Measurements from ENCODE around the gene FLNB.

FLNB gene

DNA sequence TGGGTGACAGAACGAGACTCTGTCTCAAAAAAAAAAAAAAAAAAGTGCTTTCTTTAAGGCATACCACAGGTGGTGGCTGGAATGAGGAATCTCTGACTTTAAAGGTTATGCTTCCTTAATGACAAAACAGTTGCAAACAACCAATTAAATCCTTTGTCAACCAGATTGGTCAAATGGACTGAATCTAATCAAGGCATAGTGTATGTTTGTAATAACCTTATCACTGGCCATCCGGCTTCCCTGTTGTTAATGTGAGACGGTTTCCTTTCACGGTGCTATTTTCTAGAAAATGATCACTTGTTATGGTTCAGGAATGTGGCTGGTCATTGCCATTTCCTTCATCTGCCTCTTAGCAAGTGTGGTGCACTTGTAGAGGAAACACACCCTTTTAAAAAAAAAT lies 75.9 kb downstream of the FLNB start:
- TF ChIP-seq RAD21 (IDR thresholded peaks at IDR 0.05; ENCODE audit: low read depth) (no peak), MAX (IDR thresholded peaks at IDR 0.05) (no peak), FOXM1 (IDR thresholded peaks at IDR 0.05; ENCODE audit: borderline replicate concordance, low read depth) (no peak), REST (IDR thresholded peaks at IDR 0.05; ENCODE audit: low read depth) (no peak), EP300 (IDR thresholded peaks at IDR 0.05; ENCODE audit: borderline replicate concordance) (no peak)

GRCh38 chr3:58084788-58085543 lies 76.7 kb downstream of the FLNB start:
- no peak for TF ChIP-seq YY1 (IDR thresholded peaks at IDR 0.05; ENCODE audit: low read depth)
- no peak for TF ChIP-seq EP300 (IDR thresholded peaks at IDR 0.05; ENCODE audit: borderline replicate concordance)
- TF ChIP-seq RAD21 (IDR thresholded peaks at IDR 0.05; ENCODE audit: low read depth) = no peak
- TF ChIP-seq NFIC (IDR thresholded peaks at IDR 0.05) = no peak
- no peak for TF ChIP-seq TEAD4 (IDR thresholded peaks at IDR 0.05)
- TF ChIP-seq, protein P1, sequence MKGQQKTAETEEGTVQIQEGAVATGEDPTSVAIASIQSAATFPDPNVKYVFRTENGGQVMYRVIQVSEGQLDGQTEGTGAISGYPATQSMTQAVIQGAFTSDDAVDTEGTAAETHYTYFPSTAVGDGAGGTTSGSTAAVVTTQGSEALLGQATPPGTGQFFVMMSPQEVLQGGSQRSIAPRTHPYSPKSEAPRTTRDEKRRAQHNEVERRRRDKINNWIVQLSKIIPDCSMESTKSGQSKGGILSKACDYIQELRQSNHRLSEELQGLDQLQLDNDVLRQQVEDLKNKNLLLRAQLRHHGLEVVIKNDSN (IDR thresholded peaks at IDR 0.05) = no peak
- no peak for TF ChIP-seq ZBTB7A (IDR thresholded peaks at IDR 0.05; ENCODE audit: low read depth)
- TF ChIP-seq MAX (IDR thresholded peaks at IDR 0.05) = no peak
- TF ChIP-seq CREB1 (IDR thresholded peaks at IDR 0.05; ENCODE audit: low read depth) = no peak
- no peak for TF ChIP-seq REST (IDR thresholded peaks at IDR 0.05; ENCODE audit: low read depth)
- TF ChIP-seq TCF12 (IDR thresholded peaks at IDR 0.05; ENCODE audit: low read depth) = no peak

GRCh38 chr3:58085616-58086015 lies 77.4 kb downstream of the FLNB start:
- no peak for TF ChIP-seq TEAD4 (IDR thresholded peaks at IDR 0.05)
- TF ChIP-seq RAD21 (IDR thresholded peaks at IDR 0.05; ENCODE audit: low read depth) = no peak
- no peak for TF ChIP-seq TAF1 (IDR thresholded peaks at IDR 0.05; ENCODE audit: low read depth)
- no peak for TF ChIP-seq EP300 (IDR thresholded peaks at IDR 0.05; ENCODE audit: borderline replicate concordance)

- TF ChIP-seq TAF1 (IDR thresholded peaks at IDR 0.05; ENCODE audit: low read depth) (no peak), MAX (IDR thresholded peaks at IDR 0.05) (no peak)
These were observed 80.3 kb downstream of the FLNB start for GRCh38 chr3:58088501-58088900.

GRCh38 chr3:58090351-58090750 lies 82.1 kb downstream of the FLNB start:
- TF ChIP-seq, protein P1 (IDR thresholded peaks at IDR 0.05) = no peak
- TF ChIP-seq CEBPB (IDR thresholded peaks at IDR 0.05) = no peak
- no peak for TF ChIP-seq NFIC (IDR thresholded peaks at IDR 0.05)
- TF ChIP-seq RAD21 (IDR thresholded peaks at IDR 0.05; ENCODE audit: low read depth) = no peak
- TF ChIP-seq EGR1 (IDR thresholded peaks at IDR 0.05) = no peak
- no peak for TF ChIP-seq CREB1 (IDR thresholded peaks at IDR 0.05; ENCODE audit: low read depth)
- TF ChIP-seq TCF12 (IDR thresholded peaks at IDR 0.05; ENCODE audit: low read depth) = no peak
- no peak for TF ChIP-seq TEAD4 (IDR thresholded peaks at IDR 0.05)
- no peak for TF ChIP-seq YY1 (IDR thresholded peaks at IDR 0.05; ENCODE audit: low read depth)
- no peak for TF ChIP-seq ZBTB7A (IDR thresholded peaks at IDR 0.05; ENCODE audit: low read depth)
- no peak for TF ChIP-seq REST (IDR thresholded peaks at IDR 0.05; ENCODE audit: low read depth)
- no peak for TF ChIP-seq MAX (IDR thresholded peaks at IDR 0.05)
- no peak for TF ChIP-seq EP300 (IDR thresholded peaks at IDR 0.05; ENCODE audit: borderline replicate concordance)
- TF ChIP-seq TAF1 (IDR thresholded peaks at IDR 0.05; ENCODE audit: low read depth) = no peak

All from Ishikawa (cell line).